HEK293 (cell line): ENCODE measurements around the gene NFIB.

Experiments
- SP2 ChIP-seq: fragments of 450-650 bp; formaldehyde crosslinking; IDR thresholded peaks from 2 replicates; pipeline ENCODE4 v1.5.1; 2016; ENCODE audit warnings: missing biosample characterization, missing genetic modification characterization
- YY1 ChIP-seq: fragments of 450-650 bp; formaldehyde crosslinking; IDR thresholded peaks from 2 replicates; pipeline ENCODE4 v1.5.1; 2018; ENCODE audit warnings: missing biosample characterization, missing genetic modification characterization
- ZBTB44 ChIP-seq: fragments of 450-650 bp; IDR thresholded peaks from 2 replicates; pipeline ENCODE4 v1.5.1; 2018; ENCODE audit warnings: missing biosample characterization, mild to moderate bottlenecking, missing genetic modification characterization
- ZBTB7A ChIP-seq: fragments of 450-650 bp; formaldehyde crosslinking; IDR thresholded peaks from 2 replicates; pipeline ENCODE4 v1.5.1; 2016; ENCODE audit warnings: low read depth, missing biosample characterization, missing genetic modification characterization
- ZBTB8A ChIP-seq: fragments of 450-650 bp; formaldehyde crosslinking; IDR thresholded peaks from 2 replicates; pipeline ENCODE4 v1.5.1; 2016; ENCODE audit warnings: missing biosample characterization, missing genetic modification characterization
- ZFHX2 ChIP-seq: fragments of 450-650 bp; formaldehyde crosslinking; conservative IDR thresholded peaks from 2 replicates; pipeline ENCODE4 v1.5.1; 2016; ENCODE audit warnings: missing biosample characterization, missing genetic modification characterization
- ZFP69B ChIP-seq: fragments of 450-650 bp; formaldehyde crosslinking; IDR thresholded peaks from 2 replicates; pipeline ENCODE4 v1.5.1; 2016; ENCODE audit warnings: missing biosample characterization, missing genetic modification characterization
- ZIC2 ChIP-seq: fragments of 450-650 bp; formaldehyde crosslinking; IDR thresholded peaks from 2 replicates; pipeline ENCODE4 v1.5.1; 2016; ENCODE audit warnings: missing biosample characterization, missing genetic modification characterization
- ZNF10 ChIP-seq: fragments of 450-650 bp; formaldehyde crosslinking; IDR thresholded peaks from 2 replicates; pipeline ENCODE4 v1.5.1; 2017; ENCODE audit warnings: missing biosample characterization, missing genetic modification characterization
- ZNF132 ChIP-seq: fragments of 450-650 bp; formaldehyde crosslinking; IDR thresholded peaks from 2 replicates; pipeline ENCODE4 v1.5.1; 2017; ENCODE audit warnings: missing biosample characterization, missing genetic modification characterization, borderline replicate concordance
- ZNF146 ChIP-seq: fragments of 450-650 bp; formaldehyde crosslinking; IDR thresholded peaks from 2 replicates; pipeline ENCODE4 v1.5.1; 2016; ENCODE audit warnings: missing biosample characterization, missing genetic modification characterization
- ZNF350 ChIP-seq: fragments of 450-650 bp; formaldehyde crosslinking; IDR thresholded peaks from 2 replicates; pipeline ENCODE4 v1.5.0; 2017; ENCODE audit warnings: missing biosample characterization, mild to moderate bottlenecking, missing genetic modification characterization
- ZNF433 ChIP-seq: fragments of 450-650 bp; formaldehyde crosslinking; IDR thresholded peaks from 2 replicates; pipeline ENCODE4 v1.5.1; 2016; ENCODE audit warnings: missing biosample characterization, missing genetic modification characterization, low read depth
- ZNF473 ChIP-seq: fragments of 450-650 bp; formaldehyde crosslinking; IDR thresholded peaks from 2 replicates; pipeline ENCODE4 v1.5.1; 2017; ENCODE audit warnings: missing biosample characterization, missing genetic modification characterization
- ZNF610 ChIP-seq: fragments of 450-650 bp; formaldehyde crosslinking; IDR thresholded peaks from 2 replicates; pipeline ENCODE4 v1.5.1; 2016; ENCODE audit warnings: missing biosample characterization, missing genetic modification characterization, borderline replicate concordance
- ZNF621 ChIP-seq: fragments of 450-650 bp; formaldehyde crosslinking; IDR thresholded peaks from 2 replicates; pipeline ENCODE4 v1.5.1; 2017; ENCODE audit warnings: missing biosample characterization, missing genetic modification characterization
- ZNF626 ChIP-seq: fragments of 450-650 bp; sonication (Bioruptor Pico); formaldehyde crosslinking; IDR thresholded peaks from 2 replicates; pipeline ENCODE4 v1.5.1; 2018; ENCODE audit warnings: missing biosample characterization, missing genetic modification characterization, inconsistent platforms
- ZNF707 ChIP-seq: fragments of 450-650 bp; formaldehyde crosslinking; IDR thresholded peaks from 2 replicates; pipeline ENCODE4 v1.5.1; 2016; ENCODE audit warnings: missing biosample characterization, missing genetic modification characterization
- ZNF791 ChIP-seq: fragments of 450-650 bp; formaldehyde crosslinking; IDR thresholded peaks from 2 replicates; pipeline ENCODE4 v1.5.1; 2016; ENCODE audit warnings: missing biosample characterization, missing genetic modification characterization
- ZNF843 ChIP-seq: fragments of 450-650 bp; formaldehyde crosslinking; IDR thresholded peaks from 2 replicates; pipeline ENCODE4 v1.5.1; 2016; ENCODE audit warnings: missing biosample characterization, missing genetic modification characterization
- TF ChIP-seq, protein P1 (sequence below): fragments of 450-650 bp; formaldehyde crosslinking; IDR thresholded peaks from 2 replicates; pipeline ENCODE4 v1.5.1; 2016; ENCODE audit warnings: missing biosample characterization, missing genetic modification characterization
- TF ChIP-seq, protein P2 (sequence below): fragments of 450-650 bp; formaldehyde crosslinking; IDR thresholded peaks from 2 replicates; pipeline ENCODE4 v1.5.1; 2016; ENCODE audit warnings: missing biosample characterization, missing genetic modification characterization
- TF ChIP-seq, protein P3 (sequence below): fragments of 450-650 bp; formaldehyde crosslinking; IDR thresholded peaks from 2 replicates; pipeline ENCODE4 v1.5.1; 2016; ENCODE audit warnings: missing biosample characterization, missing genetic modification characterization
- TF ChIP-seq, protein P4 (sequence below): fragments of 450-650 bp; formaldehyde crosslinking; IDR thresholded peaks from 2 replicates; pipeline ENCODE4 v1.5.0; 2017; ENCODE audit warnings: missing biosample characterization, missing genetic modification characterization, borderline replicate concordance
- TF ChIP-seq, protein P5 (sequence below): fragments of 450-650 bp; formaldehyde crosslinking; IDR thresholded peaks from 2 replicates; pipeline ENCODE4 v1.5.1; 2016; ENCODE audit warnings: missing biosample characterization, missing genetic modification characterization
- TF ChIP-seq, protein P6 (sequence below): fragments of 450-650 bp; formaldehyde crosslinking; IDR thresholded peaks from 2 replicates; pipeline ENCODE4 v1.5.1; 2016; ENCODE audit warnings: missing biosample characterization, missing genetic modification characterization

NFIB gene

GRCh38 chr9:14096258-14096922 lies 217.6 kb downstream of the NFIB start (continued):
- TF ChIP-seq ZBTB44 (peak; percentile 81), ZNF791 (tag by site-specific recombination) (no peak), ZNF473 (tag by site-specific recombination) (no peak), ZFP69B (tag by site-specific recombination) (peak; percentile 51; the same call in 1 of the 2 replicates), ZBTB8A (peak; percentile 55; the same call in 1 of the 2 replicates), ZNF350 (tag by site-specific recombination) (no peak), ZNF433 (tag by site-specific recombination) (no peak), YY1 (tag by site-specific recombination) (no peak), ZNF621 (no peak), ZNF843 (tag by site-specific recombination) (peak; percentile 97), ZNF10 (tag by site-specific recombination) (0 out of 2 replicates have a peak, but pooled peaks have one; percentile 20), ZNF610 (tag by site-specific recombination) (0 out of 2 replicates have a peak, but pooled peaks have one; percentile 24), ZNF132 (tag by site-specific recombination) (no peak), ZBTB7A (tag by site-specific recombination) (no peak), ZNF626 (tag by site-specific recombination) (no peak), SP2 (tag by site-specific recombination) (no peak; the same call in 1 of the 2 replicates), ZIC2 (tag by site-specific recombination) (no peak), ZNF707 (tag by site-specific recombination) (no peak), ZNF146 (no peak; the same call in 1 of the 2 replicates), ZFHX2 (tag by site-specific recombination) (0 out of 2 replicates have a peak, but pooled peaks have one; percentile 14)
- TF ChIP-seq, protein P1, sequence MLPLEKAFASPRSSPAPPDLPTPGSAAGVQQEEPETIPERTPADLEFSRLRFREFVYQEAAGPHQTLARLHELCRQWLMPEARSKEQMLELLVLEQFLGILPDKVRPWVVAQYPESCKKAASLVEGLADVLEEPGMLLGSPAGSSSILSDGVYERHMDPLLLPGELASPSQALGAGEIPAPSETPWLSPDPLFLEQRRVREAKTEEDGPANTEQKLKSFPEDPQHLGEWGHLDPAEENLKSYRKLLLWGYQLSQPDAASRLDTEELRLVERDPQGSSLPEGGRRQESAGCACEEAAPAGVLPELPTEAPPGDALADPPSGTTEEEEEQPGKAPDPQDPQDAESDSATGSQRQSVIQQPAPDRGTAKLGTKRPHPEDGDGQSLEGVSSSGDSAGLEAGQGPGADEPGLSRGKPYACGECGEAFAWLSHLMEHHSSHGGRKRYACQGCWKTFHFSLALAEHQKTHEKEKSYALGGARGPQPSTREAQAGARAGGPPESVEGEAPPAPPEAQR (tag by site-specific recombination) = no peak
- TF ChIP-seq, protein P2, sequence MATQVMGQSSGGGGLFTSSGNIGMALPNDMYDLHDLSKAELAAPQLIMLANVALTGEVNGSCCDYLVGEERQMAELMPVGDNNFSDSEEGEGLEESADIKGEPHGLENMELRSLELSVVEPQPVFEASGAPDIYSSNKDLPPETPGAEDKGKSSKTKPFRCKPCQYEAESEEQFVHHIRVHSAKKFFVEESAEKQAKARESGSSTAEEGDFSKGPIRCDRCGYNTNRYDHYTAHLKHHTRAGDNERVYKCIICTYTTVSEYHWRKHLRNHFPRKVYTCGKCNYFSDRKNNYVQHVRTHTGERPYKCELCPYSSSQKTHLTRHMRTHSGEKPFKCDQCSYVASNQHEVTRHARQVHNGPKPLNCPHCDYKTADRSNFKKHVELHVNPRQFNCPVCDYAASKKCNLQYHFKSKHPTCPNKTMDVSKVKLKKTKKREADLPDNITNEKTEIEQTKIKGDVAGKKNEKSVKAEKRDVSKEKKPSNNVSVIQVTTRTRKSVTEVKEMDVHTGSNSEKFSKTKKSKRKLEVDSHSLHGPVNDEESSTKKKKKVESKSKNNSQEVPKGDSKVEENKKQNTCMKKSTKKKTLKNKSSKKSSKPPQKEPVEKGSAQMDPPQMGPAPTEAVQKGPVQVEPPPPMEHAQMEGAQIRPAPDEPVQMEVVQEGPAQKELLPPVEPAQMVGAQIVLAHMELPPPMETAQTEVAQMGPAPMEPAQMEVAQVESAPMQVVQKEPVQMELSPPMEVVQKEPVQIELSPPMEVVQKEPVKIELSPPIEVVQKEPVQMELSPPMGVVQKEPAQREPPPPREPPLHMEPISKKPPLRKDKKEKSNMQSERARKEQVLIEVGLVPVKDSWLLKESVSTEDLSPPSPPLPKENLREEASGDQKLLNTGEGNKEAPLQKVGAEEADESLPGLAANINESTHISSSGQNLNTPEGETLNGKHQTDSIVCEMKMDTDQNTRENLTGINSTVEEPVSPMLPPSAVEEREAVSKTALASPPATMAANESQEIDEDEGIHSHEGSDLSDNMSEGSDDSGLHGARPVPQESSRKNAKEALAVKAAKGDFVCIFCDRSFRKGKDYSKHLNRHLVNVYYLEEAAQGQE (tag by site-specific recombination) = no peak; the same call in 1 of the 2 replicates
- TF ChIP-seq, protein P3, sequence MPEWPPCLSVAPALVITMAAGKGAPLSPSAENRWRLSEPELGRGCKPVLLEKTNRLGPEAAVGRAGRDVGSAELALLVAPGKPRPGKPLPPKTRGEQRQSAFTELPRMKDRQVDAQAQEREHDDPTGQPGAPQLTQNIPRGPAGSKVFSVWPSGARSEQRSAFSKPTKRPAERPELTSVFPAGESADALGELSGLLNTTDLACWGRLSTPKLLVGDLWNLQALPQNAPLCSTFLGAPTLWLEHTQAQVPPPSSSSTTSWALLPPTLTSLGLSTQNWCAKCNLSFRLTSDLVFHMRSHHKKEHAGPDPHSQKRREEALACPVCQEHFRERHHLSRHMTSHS = peak; percentile 69; the same call in 1 of the 2 replicates
- TF ChIP-seq, protein P4, sequence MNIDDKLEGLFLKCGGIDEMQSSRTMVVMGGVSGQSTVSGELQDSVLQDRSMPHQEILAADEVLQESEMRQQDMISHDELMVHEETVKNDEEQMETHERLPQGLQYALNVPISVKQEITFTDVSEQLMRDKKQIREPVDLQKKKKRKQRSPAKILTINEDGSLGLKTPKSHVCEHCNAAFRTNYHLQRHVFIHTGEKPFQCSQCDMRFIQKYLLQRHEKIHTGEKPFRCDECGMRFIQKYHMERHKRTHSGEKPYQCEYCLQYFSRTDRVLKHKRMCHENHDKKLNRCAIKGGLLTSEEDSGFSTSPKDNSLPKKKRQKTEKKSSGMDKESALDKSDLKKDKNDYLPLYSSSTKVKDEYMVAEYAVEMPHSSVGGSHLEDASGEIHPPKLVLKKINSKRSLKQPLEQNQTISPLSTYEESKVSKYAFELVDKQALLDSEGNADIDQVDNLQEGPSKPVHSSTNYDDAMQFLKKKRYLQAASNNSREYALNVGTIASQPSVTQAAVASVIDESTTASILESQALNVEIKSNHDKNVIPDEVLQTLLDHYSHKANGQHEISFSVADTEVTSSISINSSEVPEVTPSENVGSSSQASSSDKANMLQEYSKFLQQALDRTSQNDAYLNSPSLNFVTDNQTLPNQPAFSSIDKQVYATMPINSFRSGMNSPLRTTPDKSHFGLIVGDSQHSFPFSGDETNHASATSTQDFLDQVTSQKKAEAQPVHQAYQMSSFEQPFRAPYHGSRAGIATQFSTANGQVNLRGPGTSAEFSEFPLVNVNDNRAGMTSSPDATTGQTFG (tag by site-specific recombination) = no peak
- TF ChIP-seq, protein P5, sequence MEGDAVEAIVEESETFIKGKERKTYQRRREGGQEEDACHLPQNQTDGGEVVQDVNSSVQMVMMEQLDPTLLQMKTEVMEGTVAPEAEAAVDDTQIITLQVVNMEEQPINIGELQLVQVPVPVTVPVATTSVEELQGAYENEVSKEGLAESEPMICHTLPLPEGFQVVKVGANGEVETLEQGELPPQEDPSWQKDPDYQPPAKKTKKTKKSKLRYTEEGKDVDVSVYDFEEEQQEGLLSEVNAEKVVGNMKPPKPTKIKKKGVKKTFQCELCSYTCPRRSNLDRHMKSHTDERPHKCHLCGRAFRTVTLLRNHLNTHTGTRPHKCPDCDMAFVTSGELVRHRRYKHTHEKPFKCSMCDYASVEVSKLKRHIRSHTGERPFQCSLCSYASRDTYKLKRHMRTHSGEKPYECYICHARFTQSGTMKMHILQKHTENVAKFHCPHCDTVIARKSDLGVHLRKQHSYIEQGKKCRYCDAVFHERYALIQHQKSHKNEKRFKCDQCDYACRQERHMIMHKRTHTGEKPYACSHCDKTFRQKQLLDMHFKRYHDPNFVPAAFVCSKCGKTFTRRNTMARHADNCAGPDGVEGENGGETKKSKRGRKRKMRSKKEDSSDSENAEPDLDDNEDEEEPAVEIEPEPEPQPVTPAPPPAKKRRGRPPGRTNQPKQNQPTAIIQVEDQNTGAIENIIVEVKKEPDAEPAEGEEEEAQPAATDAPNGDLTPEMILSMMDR (tag by site-specific recombination) = no peak
- TF ChIP-seq, protein P6, sequence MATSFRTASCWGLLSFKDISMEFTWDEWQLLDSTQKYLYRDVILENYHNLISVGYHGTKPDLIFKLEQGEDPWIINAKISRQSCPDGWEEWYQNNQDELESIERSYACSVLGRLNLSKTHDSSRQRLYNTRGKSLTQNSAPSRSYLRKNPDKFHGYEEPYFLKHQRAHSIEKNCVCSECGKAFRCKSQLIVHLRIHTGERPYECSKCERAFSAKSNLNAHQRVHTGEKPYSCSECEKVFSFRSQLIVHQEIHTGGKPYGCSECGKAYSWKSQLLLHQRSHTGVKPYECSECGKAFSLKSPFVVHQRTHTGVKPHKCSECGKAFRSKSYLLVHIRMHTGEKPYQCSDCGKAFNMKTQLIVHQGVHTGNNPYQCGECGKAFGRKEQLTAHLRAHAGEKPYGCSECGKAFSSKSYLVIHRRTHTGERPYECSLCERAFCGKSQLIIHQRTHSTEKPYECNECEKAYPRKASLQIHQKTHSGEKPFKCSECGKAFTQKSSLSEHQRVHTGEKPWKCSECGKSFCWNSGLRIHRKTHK (tag by site-specific recombination) = no peak
